H1 (cell line): ENCODE results near the gene PLPPR1.

Experiments used
- JUND ChIP-seq: IDR thresholded peaks from 2 replicates; pipeline ENCODE4 v1.6.1; 2011; ENCODE audit warnings: mild to moderate bottlenecking, improper control_type of control experiment, low read length
- POLR2A ChIP-seq, 2 experiments: IDR thresholded peaks; 1 replicate in 1 of 2; 2 replicates in 1 of 2; pipeline ENCODE4 v1.6.1; 2011; ENCODE audit warnings: low read depth in 2 of 2, low read length in 2 of 2, mild to moderate bottlenecking in 2 of 2; ENCODE audit errors: control extremely low read depth in 1 of 2
- RAD21 ChIP-seq, 2 experiments: IDR thresholded peaks in 1 of 2; conservative IDR thresholded peaks in 1 of 2; 2 replicates each; pipeline ENCODE4 v1.6.1; 2011; ENCODE audit warnings: low read depth in 2 of 2, low read length in 2 of 2, improper control_type of control experiment in 1 of 2, inconsistent platforms in 1 of 2, mild to moderate bottlenecking in 1 of 2, moderate library complexity in 1 of 2
- RFX5 ChIP-seq: IDR thresholded peaks from 2 replicates; pipeline ENCODE4 v1.6.1; 2011; ENCODE audit warnings: low read depth, low read length, improper control_type of control experiment, borderline replicate concordance
- SIX5 ChIP-seq: IDR thresholded peaks from 2 replicates; pipeline ENCODE4 v1.6.1; 2011; ENCODE audit warnings: mild to moderate bottlenecking, low read depth, low read length
- TEAD4 ChIP-seq: IDR thresholded peaks from 2 replicates; pipeline ENCODE4 v1.6.1; 2012; ENCODE audit warnings: low read depth, low read length, inconsistent platforms, mixed read lengths

DNA sequence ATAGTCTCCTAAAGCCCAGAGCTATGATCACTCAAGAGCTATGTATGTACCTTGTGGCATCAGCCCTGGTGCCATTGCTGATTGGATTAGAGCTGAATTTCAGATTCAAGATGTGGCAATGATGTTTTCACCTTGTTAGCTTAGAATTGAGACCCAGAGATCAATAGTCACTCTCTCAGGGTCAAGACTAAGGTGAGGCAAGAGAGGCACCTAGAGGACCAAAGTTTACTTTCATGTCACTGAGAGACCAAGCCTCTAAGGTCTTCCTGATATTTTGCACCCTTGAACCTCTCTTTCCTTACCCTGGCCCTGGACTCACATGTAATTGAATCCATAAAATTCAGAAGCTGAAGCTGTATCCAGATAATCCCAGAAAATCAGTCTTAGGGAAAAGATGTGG is 313.4 kb downstream of the PLPPR1 start:
- TF ChIP-seq POLR2A (IDR thresholded peaks at IDR 0.05; ENCODE audit: control extremely low read depth in 1 of 2, low read depth in 2 of 2, low read length in 2 of 2) (no peak), SIX5 (no peak), RAD21 (IDR thresholded peaks at IDR 0.05 in 1 of 2, conservative IDR thresholded peaks at IDR 0.05 in 1 of 2; ENCODE audit: low read depth in 2 of 2, low read length in 2 of 2) (peak in 1 of 2 experiments; percentile 22; a peak in 1 of 4 replicates), TEAD4 (no peak), JUND (no peak), RFX5 (no peak)
